ENCODE results near the gene ITGA3.

The ITGA3 gene

DNA sequence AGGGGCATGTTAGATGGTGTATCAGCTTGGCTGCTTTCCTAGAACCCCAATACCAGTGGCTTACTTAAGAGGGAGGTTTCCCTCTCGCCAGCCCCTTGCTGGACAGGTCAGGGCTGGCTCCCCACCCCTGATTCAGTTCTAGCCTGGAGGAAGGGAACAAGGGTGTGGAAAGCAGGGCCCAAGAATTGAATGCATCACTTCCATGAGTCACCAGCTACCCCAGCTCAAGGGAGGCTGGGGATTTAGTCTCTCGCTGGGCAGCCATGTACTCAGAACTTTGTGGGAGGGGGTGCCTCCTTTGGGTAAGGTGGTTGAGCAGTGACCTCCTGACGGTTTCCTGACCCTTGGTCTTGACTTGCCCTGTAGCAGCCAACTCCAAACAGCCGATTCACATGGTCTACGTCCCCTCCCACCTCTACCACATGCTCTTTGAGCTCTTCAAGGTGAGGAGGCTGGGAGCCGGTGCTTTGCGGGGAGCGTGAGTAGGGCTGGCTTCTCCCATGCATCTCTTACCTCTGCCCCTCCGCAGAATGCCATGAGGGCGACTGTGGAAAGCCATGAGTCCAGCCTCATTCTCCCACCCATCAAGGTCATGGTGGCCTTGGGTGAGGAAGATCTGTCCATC is 52.0 kb downstream of the ITGA3 start:
- no peak for DNase-seq (ENCODE audit: low spot score)

DNA sequence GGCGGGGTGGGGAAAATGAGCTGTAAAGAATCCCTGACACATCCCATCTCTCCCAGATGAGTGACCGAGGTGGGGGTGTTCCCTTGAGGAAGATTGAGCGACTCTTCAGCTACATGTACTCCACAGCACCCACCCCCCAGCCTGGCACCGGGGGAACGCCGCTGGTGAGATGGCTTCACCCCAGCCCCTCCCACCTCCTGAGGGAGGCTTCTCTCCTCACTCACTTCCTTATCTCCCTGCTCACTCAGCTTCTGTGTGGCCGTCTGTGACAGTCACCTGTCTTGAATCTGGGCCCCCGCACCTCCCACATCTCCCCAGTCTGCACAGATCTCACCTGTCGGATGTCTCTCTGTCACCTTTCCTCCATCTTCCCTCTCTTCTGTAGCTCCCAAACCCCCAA is 52.6 kb downstream of the ITGA3 start:
- no peak for DNase-seq (ENCODE audit: low spot score)

DNA sequence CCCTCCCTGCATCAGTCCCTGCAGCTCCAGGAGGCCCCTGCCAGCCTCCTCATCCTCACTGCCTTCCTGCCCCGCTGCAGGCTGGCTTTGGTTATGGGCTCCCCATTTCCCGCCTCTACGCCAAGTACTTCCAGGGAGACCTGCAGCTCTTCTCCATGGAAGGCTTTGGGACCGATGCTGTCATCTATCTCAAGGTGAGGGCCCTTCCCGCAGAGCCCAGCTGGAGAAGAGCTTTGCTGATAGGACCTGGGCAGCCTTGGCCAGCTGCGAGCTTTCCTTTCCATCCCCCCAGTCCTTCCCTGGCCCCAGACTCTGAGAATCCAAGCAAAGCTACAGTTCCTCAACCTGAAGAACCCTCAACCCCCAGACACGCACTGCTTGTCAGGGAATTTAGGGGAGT is 53.3 kb downstream of the ITGA3 start:
- DNase-seq (ENCODE audit: low spot score) = no peak

DNA sequence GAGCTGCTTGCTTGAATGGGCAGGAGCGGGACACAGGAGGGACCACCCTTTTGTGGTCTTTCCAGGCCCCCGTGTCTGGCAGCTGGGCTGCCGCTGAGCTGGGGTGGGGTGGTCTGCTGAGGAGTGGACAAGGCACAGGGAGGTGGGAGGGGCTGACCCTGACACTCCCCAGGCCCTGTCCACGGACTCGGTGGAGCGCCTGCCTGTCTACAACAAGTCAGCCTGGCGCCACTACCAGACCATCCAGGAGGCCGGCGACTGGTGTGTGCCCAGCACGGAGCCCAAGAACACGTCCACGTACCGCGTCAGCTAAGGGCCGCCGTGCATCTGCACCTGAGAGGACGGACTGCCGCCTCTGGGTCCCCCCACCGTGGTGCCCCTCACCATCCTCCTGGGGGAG is 53.9 kb downstream of the ITGA3 start:
- DNase-seq (ENCODE audit: low spot score) = no peak

DNA sequence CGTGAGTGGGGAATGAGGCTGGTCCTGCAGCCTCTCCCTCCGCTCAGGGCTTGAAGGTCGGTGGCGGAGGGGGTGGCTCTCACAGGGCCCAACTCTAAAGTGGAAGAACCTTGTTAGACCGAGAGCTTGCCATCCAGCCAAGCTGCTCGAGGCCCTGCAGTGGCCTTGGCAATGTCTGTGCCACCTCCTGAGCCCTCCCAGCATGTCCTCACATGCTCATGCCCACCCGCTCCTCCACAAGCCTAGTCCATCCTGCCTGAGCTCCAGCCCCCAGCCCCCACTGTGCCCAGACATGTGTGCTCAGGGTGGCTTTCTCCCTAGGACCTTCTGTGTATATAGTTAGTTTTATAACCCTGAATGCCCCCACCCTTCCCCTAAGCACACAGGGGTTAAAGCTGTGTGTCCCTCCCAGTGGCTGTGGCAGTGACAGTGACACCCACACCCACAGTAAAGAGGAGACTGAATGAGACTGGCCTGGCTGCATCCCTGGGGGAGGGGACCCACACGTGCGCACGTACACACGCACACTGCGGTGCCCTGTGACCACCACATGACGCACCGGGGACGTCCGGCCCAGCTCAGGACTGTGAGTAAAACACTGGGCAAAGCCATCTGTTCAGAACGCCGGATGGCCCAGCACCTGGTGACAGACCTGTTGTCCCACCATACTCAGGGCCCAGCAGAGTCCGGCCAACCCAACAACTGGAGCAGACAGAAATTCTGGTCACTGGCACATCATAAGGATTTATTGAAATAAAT is 54.9 kb downstream of the ITGA3 start:
- no peak for DNase-seq (ENCODE audit: low spot score)

DNA sequence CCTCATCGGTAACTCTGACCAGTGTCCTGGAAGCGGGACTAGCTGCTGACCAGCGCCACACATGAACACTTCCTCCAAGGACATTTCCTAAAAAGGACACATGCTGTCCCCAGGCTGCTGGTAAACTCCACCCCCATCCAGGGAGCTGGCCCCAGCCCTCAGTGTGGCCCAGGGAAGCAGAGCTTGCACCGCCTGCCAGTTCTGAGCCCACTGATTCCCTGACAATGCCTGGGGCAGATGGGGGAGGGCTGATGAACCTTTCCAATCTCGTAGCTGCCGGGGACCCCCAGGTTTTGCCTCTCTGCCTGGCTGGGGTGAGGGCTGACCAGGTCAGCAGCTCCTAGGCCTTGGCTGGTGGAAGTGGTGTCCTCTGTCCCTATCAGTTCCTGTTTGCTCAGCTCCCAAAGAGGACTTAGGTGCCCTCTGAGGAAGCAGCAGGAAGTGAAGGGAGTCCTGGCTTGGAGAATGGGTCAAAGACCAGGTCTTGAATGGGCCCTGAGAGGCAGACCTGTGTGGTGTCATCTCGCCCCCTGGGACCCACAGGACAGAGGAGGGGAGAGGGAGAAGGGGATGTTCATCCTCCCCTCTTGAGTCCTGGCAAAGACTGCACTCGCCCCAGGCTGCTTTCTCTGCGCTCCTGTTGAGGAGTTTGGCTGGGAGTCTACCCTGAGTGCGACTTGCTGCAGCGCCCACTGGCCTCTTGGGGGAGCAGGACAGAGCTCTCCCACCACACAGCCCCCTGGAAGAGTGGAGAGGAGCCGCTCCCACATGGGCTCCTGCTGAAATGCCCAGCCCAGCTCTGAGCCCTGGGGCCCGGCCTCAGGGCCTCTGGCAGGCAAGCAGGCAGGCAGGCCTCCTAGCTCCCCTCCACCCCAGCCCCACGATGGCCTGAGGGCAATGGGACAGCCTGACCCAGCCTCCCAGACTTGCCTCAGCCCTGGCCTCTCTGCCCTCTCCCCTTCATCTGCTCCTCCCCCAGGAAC is 56.1 kb downstream of the ITGA3 start:
- DNase-seq (ENCODE audit: low spot score) = peak; percentile 49

DNA sequence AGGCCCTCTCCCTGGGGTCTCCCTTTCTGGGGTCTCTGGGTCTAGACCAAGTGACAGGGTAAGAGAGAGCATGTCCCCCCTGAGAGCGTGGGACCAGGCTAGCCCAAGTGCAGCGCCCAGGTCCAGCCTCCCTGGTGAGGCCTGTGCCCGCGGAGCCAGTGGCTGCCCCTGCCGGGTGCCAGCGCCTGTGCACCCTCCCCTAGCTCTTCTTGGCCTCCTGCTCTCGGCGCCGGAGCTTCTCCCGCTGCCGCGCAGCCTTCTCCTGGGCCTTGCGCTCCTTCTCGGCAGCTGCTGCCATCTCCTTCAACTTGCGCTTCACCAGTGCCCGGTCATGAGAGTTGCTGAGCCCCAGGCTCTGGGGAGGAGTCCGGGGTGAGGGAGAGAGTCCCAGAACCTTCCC is 56.8 kb downstream of the ITGA3 start:
- DNase-seq (ENCODE audit: low spot score) = no peak

DNA sequence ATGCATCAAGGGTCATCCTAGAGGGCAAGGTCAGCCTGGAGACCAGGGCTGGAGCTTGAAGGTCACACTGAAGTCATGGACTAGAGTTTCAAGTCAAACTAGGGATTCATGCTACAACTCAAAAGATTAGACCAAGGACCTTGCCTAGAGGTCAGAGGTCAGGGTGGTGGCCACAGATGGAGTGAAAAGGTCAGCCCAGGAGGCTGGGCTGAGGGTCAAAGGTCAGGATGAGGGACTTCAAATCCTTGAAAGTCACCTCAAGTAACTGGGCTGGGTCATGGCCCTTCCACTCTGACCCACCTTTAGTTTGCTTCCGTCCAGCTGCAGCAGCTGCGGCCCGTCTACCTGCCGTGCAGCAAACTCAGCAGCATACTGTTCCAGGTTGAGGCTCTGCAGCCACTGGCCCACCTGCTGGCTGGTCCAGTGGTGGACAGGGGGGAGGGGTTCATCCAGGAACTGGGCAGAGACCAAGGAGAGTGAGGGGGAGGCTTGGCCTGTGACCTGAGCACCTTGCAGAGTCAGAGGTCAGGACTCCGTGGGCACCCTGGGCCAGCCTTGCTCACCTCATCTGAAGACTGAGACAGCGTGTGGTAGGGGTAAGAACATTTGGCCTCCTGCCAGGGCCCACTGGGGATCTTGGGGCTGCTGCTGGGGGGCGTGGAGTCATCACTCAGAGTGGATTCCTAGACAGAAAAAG is 57.9 kb downstream of the ITGA3 start:
- DNase-seq (ENCODE audit: low spot score) = no peak

DNA sequence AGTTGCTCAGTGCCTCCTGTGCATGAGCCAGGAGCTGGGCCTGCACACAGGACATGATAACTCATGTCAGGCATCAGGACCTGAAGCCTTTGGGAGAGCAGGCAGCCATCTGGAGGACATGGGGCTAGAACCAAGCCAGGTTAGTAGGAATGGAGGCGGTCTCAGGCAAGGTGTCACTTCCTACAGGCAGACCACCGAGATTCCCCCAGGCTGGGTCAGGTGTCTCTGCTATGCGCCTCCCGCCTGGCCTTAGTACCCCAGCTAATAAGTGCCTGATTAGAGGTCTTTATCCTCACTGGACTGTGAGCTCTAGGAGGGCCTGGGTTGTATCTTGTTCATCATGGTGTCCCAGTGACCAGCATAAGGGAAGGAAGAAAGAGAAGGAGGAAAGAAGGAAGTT is 58.5 kb downstream of the ITGA3 start:
- no peak for DNase-seq (ENCODE audit: low spot score)

DNA sequence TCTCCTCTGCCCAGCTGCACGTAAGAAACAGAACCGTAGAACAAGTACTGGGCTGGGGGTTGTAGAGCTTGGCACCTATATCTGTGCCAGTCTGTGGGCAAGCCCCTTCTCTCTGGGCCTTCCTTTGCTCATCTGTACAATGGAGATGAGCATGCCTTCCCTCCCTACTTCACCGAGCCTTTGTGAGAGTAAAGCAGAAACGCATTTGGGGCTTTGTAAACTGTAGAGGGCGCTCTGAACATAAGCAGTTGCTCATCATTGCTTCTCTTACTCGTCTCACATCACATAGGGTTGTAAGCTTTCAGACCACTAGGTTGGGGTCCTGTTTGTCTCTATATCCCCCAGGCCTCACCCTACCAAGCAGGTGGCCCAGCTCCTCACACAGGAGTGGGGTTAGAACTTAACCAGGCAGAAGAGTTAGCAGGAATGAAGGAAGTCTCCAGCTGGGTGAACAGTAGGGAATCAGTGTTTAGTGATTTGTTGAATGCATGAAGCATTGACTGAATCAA is 59.0 kb downstream of the ITGA3 start:
- DNase-seq (ENCODE audit: low spot score) = no peak

DNA sequence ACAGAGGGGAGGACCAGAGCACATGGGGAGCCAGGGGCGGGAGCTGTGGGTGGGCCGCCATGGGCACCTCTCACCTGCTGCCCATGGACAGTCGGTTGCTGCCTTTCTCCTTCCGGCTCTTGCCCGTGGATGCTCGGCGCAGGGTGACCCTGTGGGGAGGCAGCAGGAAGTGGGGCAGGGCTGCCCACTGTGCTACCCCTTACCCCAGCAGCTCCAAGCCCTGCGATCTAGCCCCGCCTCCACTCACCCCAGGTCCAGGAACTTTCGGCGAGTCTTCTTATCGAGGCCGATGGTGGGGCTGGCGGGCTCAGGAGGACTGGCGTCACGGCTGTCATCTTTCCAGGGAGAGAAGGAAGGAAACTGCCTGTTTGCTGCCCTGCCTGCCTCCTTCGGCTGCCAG is 59.8 kb downstream of the ITGA3 start:
- DNase-seq (ENCODE audit: low spot score) = no peak

DNA sequence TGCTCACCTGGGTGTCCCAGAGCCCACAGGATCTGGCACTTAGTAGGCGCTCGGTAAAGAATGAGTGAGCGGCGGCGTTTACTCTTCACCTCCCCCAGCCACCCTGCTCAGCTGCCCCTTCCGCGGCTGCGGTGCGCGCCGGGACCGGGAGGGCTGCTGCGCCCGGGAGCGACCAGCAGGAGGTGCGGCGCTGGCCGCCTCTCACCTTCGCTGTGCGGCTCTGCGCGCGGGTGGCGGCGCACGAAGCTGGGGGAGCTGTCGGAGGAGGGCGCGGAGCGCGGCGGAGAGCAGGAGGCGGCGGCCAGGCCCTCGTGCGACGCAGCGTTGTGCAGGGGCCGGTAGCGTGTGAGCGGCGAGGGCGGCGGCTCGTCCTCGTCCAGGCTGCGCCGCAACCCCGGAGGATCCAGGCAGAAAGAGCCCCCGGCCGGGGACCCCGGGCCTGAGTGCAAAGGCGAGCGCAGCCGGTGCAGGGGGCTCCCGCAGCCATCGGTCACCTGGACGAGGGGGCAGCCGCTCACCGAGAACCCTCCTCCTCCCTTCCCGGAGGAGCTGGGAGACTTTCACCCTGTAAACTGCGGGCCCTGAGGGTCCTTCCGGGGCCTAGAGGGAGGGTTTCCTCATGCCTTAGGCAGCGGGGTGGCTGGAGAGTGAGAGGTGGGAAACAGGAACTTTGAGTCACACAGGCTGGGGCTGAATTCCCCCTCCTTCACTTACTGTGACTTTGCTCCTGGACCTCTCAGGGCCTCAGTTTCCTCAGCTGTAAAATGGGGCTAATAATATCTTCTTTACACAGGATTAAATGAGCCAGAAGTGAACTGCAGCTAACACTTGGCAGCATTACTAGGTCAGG is 61.5 kb downstream of the ITGA3 start:
- no peak for DNase-seq (ENCODE audit: low spot score)

DNA sequence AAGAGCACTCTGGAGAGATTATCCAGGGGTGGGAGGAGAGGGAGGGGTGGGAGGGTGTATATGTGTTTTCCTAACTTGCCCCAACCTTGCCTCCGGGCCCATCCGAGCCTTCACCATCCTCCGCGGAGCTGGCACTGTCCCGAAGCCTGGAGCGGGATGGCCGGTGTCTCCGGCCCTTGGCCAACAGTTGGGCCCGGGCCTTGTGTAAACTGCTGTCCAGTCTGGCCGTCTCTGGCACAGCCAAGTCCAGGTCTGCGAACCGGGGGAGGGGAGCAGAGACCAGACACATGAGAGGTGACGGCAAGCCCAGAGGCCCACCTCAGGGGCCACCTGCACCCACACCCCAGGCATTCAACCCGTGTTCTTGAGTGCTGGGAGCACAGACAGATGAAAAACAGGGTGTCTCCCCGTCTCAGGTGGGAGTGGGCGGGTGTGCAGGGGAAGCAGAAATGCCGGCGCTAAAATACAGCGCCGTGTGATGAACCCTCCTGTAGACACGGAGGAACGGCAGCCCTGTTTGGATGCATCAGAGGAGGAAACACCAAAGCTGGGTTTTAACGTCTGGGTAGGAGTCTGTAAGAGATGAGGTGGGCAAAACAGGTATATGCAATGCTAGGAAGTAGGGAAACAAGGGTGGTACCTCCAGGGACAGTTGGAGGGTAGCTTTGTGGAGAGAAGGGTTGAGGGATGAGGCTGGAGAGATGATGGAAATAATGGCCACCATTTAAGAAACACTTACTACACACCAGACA is 62.3 kb downstream of the ITGA3 start:
- no peak for DNase-seq (ENCODE audit: low spot score)

DNA sequence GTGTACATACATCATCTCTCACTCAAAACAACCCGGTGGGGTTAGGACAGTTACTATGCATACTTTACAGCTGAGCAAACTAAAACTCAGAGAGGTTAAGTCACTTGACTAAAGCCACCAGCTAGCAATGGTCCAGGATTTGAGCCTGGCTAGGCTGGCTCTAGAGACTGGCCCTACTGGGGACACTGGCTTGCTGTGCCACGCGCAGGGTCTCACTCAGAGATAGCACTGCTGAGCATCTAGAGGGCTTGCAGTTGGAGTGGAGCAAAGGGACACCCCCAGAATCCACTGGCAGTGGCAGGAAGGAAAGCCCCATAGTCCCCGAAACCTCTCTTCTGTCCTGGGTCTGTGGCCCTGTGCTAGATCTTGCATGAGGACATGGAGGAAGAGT is 62.9 kb downstream of the ITGA3 start:
- DNase-seq (ENCODE audit: low spot score) = no peak

DNA sequence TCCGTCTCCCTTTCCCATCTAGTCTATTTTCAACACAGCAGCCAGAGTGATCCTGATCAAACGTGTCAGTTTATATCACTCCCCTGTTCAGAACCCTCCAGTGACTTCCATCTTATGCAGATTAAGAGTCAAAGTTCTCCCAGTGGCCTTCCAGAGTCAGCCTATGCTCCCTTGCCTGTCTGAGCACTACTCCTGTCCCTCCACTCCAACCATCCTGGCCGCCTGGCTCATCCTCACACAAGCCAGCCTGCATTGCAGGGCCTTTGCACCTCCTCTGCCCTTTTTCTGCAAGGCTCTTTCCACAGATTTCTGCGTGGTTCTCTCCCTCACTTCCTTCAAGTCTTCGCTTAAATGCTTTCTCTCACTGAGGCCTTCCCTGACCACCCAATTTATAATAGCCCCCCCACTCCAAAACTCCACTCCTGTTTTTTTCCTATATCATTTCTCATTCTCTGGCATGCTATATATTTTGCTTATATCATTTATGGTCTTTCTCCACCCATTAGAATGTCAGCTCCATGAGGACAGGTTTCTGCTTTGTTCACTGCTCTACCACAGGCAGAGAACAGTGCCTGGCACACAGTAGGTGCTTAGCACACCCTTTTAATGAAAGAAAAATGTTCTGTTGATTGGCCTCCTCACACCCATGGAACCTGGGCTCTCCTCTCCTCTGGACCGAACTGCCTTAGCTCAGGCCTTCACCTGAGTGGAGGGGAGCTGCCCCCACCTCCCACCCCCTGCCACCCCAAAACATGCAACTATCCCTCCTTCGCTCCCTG is 64.8 kb downstream of the ITGA3 start:
- DNase-seq (ENCODE audit: low spot score) = no peak

DNA sequence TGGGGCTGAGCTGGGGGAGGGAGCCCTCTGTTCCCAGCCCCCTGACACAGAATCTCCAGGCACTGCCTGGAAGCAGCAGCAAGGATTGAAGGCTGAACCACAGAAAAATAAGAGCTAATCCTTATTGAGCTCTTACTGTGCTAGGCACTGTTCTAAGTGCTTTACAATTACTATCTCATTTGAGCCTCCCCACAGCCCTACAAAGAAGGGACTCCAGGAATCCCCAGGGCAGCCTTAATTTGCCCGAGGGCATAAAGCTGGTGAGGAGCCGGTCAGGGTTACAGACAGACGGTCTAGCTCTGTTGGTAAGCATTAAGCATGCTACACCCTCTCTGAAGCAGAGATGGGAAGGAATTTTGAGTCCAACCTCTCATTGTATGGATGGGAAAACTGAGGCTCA is 67.0 kb downstream of the ITGA3 start:
- DNase-seq (ENCODE audit: low spot score) = no peak

DNA sequence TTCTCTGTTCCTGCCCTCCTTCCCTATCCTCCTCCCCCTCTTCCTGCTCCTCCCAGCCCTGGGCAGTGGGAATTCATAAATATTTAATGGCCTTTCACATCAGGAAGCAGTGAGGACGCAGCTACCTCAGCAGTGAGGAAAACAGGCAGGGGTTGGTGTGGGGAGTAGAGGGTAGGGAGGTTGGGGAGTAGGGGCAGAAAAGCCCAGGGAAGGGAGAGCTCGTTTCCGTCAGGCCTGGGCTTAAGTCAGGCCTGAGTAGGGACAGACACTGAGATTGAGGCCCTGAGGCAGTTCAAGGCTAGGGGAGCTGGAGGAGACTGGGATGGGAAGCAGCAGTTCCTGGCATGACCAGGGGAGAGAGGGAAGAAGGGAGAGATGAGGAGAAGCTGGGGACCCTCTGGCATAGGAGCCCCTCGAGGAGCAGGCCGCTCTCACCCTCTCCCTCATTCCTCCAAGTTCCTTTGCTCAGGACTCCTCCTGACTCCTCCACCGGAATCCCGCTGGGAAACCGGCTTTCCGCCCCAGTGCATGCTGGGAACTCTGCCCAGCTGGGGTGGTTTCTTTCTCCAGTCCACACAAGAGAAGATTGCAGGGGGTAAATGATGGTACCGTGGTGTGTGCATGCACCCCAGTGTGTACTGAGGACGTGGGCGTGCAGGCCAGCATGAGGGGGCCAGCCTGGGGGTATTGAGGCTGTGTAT is 67.9 kb downstream of the ITGA3 start:
- DNase-seq (ENCODE audit: low spot score) = no peak

DNA sequence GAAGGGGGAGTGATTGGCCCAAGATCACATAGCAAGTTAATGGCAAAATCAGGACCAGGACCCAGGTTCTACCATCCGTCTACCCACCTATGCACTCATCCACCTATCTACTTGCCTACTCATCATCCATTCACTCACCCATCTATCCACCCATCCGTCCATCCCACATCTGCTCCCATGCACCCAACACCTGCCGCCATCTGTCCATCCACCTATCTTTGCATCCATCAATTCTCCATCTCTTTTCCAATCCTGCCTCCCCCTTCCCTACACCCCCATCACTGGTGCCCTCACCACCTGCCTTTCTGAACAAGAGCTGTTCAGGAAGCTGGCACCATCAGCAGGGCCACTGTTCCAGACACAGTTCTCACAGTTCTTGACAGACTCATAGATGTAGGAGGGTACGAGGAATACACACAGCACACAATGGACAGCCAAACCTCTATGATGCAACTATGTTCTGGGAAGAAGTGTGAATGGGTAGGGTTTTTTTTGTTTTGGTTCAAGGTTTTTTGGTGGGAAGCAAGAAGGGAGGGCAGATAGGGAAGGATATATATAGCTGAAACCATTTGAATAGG is 69.6 kb downstream of the ITGA3 start:
- DNase-seq (ENCODE audit: low spot score) = no peak
